ENCODE results near the gene C10orf71. TPM values are rescaled to one million over a fixed set of nuclear protein-coding genes. Genes with fewer than 3 reads are reported as not detected.
A peak's percentile ranks its signal among the peaks of the same experiment; 100 is the strongest.

C10orf71 gene
- total RNA-seq, 2 donors from 2014 or later = not detected

DNA sequence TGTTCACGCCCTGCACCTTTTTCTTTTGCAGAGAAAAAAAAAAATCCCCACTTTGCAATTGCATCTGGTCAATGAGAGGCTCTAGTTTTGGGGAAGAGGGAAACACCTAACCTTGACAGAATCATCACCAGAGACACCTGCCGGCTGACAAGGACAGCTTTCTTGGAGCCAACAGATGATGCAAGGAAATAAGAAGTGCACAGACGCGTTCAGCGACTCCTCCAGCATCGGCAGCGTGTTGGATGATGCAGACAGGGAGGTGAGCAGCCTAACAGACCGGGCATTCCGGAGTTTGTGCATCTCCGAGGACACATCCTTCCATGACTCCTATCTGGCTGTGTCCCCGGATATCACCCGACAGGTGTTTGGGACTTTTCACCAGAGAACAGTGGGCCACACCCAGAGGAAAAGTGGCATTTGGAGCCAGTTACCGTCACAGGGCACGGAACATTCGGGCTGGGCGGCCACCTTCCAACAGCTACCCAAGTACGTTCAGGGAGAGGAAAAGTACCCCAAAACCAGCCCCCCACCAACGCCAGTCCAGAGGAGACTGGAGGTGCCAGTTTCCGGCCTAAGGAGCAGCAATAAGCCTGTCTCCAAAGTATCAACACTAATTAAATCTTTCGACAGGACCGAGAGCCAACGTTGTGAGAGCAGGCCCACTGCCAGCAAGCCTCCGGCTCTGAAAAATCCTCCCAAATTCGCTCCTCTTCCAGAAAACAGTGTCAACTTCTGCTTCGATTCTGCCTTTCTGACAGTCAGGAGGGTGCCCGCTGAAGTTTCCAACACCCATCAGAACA lies 23.6 kb downstream of the C10orf71 start:
- H3K9me3 Mint-ChIP-seq = no peaks in the 10 kb centered on the region
- DNase-seq (ENCODE audit: low spot score) (no peak), ATAC-seq (no peak)
- peaks cover 4 to 5% of the 10 kb centered on the region in 2 donors for H3K27me3 Mint-ChIP-seq
- H3K27ac Mint-ChIP-seq = no peak overlapping the region
- peaks cover 0 to 9% of the 10 kb centered on the region in 2 donors for H3K4me1 Mint-ChIP-seq (ENCODE audit: low read depth in 2 of 2)
- no peak overlapping the region for H3K4me3 Mint-ChIP-seq
- no peaks in the 10 kb centered on the region for H3K36me3 Mint-ChIP-seq

DNA sequence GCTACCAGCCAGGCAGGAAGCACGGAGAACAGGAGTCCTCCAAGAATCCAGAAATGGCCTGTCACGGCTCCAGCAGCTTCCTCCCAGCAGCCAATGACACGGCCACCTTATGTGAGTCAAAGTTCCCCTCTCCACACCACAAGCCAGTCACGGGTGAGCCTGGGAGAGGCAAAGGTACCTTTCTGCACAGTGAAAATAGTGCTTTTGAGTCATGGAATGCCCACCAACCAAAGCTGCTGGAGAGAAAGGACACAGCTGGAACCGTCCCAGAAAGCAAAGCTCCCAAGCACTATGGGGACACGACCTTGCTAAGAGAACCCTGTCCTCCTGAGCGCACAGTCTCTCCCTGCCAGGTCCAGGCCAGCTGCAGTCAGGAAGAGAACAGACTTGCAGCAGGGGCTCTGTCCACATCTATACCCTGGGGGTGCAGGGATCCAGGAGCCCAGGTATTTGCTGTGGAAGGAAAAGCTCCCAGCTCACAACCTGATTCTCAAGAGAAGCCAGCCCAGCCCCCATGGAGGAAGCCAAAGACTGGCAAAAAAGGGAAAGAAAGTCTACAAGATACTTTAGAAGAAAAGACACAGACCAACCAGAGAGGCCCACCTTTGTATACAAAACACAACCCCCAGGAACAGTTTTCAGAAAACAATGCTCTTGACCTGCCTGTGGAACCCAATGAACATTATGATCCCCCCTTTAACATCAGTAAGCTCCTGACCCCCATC lies 24.4 kb downstream of the C10orf71 start:
- Mint-ChIP-seq H3K27ac (no peak overlapping the region), H3K4me3 (no peak overlapping the region), H3K36me3 (no peaks in the 10 kb centered on the region), H3K27me3 (peaks cover 4 to 5% of the 10 kb centered on the region in 2 donors), H3K9me3 (no peaks in the 10 kb centered on the region), H3K4me1 (ENCODE audit: low read depth in 2 of 2) (peaks cover 0 to 9% of the 10 kb centered on the region in 2 donors)
- no peak for DNase-seq (ENCODE audit: low spot score)
- ATAC-seq = no peak

DNA sequence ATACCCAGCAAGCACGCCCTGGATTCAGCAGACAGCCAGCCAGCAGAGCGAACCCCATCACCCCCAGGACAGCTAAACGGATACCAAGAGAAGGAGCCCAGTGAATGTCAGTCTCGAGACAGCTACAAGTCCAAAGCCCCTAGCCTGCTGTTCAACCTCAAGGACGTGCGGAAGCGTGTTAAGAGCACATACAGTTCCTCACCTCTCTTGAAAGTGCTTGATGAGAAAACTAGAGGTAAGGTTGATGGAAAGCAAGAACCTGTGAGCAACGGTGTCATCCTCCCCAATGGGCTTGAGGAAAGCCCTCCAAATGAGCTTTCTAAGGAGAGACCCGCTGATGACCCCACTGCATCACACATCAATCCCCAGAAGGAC lies 24.9 kb downstream of the C10orf71 start:
- DNase-seq (ENCODE audit: low spot score) (no peak), ATAC-seq (no peak)
- H3K9me3 Mint-ChIP-seq = no peaks in the 10 kb centered on the region
- H3K4me3 Mint-ChIP-seq = no peak overlapping the region
- H3K36me3 Mint-ChIP-seq = no peaks in the 10 kb centered on the region
- H3K27me3 Mint-ChIP-seq = peaks cover 4 to 5% of the 10 kb centered on the region in 2 donors
- H3K4me1 Mint-ChIP-seq (ENCODE audit: low read depth in 2 of 2) = peaks cover 0 to 9% of the 10 kb centered on the region in 2 donors
- no peak overlapping the region for H3K27ac Mint-ChIP-seq

DNA sequence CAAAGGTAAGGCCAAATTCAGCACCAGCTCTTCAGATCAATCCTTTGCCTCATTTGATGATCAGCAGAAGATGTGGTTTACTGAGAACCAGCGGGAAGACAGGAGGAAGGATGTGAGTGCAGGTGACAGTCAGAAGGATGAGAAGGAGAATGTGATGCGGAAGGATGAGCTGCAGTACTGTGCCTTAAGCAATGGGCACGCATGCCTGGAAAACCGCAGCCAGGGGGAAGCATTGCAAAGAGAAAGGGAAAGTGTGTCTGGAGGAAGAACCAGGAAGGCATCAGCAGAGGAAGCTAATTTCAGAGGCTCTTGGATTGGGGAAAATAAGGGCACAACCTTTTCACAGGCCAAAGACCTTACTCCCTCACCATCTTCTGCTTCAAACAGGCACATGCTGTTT lies 25.7 kb downstream of the C10orf71 start:
- Mint-ChIP-seq H3K27ac (no peak overlapping the region), H3K27me3 (peaks cover 4 to 5% of the 10 kb centered on the region in 2 donors), H3K4me1 (ENCODE audit: low read depth in 2 of 2) (peaks cover 0 to 5% of the 10 kb centered on the region in 2 donors), H3K4me3 (no peak overlapping the region), H3K36me3 (no peaks in the 10 kb centered on the region), H3K9me3 (no peaks in the 10 kb centered on the region)
- no peak for ATAC-seq
- DNase-seq (ENCODE audit: low spot score) = no peak

DNA sequence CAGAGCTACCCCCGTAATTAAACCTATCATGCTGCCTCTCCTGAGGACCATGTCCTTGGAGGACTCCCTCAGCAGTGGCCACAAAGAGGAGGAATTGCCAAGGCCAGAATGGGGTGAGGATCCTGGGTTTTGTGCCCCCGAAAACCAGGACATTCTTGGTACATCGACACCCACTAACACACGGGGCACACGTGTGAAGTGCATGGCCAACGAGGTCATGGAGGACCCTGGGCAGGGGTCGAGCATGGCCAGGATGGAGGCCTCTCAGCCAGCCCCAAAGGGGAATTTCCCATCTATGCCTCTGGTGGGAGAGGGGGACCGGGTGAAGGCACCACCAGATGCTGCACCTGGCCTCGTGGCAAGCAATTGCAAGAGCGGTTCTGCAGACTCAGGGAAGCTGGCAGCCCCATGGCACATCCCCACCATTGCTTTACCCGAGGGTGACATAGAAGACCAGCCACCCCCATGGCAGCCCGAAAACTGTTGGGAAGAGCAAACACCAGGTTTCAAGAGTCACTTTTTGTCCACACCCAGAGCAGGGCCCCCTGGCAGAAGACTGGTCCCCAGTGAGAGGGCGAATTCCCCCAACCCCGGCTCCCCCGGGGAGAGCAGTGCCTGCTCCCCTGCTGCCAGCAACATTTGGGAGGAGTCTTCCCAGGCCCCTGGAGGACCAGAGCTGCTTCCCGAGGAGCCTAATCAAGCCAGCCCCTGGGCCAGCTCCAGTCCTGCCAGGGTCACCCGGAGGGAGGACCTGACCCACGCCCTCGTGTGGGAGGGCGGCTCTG lies 26.4 kb downstream of the C10orf71 start:
- H3K4me1 Mint-ChIP-seq (ENCODE audit: low read depth in 2 of 2) = peaks cover 0 to 2% of the 10 kb centered on the region in 2 donors
- H3K27ac Mint-ChIP-seq = no peak overlapping the region
- no peak for ATAC-seq
- no peak overlapping the region for H3K4me3 Mint-ChIP-seq
- peaks cover 4 to 5% of the 10 kb centered on the region in 2 donors for H3K27me3 Mint-ChIP-seq
- DNase-seq (ENCODE audit: low spot score) = no peak
- H3K36me3 Mint-ChIP-seq = no peaks in the 10 kb centered on the region
- no peaks in the 10 kb centered on the region for H3K9me3 Mint-ChIP-seq

DNA sequence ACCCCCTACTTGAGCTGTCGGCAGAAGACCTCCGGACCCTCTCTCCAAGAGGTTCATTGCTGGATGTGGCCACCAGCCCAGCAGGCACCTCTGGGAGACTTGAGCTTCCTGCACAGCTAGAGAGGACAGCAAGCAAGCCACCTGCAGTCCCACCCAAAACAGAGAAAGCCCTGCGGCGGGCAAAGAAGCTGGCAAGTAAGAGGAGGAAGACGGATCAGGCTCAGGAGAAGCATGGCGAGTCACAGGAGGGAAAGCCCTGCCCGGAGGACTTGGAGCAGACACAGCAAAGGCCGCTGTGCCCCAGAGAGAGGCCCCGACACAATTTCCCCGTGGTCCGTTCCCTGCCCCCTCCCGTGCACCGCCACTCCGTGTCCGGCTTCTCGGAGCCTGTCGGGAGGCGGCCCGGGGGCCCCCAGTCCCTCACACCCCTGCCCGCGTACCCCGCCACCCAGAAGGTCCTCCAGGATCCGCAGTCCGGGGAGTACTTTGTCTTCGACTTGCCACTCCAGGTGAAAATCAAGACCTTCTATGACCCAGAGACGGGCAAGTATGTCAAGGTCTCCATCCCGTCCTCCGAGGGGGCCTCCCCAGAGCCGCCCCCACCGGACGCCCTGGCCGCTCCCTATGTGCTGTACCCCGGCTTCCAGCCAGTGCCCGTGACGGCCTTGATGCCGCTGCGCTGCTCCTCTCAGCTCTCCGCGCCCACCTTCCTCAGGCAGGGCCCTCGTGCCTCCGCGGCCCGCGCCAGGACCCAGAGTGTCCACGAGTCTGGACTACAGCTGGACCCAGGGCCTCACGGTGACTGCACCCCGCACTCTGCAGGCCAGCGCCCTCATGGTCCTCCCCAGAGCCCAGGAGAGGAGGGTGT lies 27.2 kb downstream of the C10orf71 start:
- no peak for DNase-seq (ENCODE audit: low spot score)
- Mint-ChIP-seq H3K4me1 (ENCODE audit: low read depth in 2 of 2) (peaks cover 0 to 2% of the 10 kb centered on the region in 2 donors), H3K4me3 (no peak overlapping the region), H3K27ac (no peak overlapping the region), H3K9me3 (no peaks in the 10 kb centered on the region), H3K36me3 (no peaks in the 10 kb centered on the region), H3K27me3 (peaks cover 4 to 5% of the 10 kb centered on the region in 2 donors)
- ATAC-seq = peak; percentile 22 to 52

DNA sequence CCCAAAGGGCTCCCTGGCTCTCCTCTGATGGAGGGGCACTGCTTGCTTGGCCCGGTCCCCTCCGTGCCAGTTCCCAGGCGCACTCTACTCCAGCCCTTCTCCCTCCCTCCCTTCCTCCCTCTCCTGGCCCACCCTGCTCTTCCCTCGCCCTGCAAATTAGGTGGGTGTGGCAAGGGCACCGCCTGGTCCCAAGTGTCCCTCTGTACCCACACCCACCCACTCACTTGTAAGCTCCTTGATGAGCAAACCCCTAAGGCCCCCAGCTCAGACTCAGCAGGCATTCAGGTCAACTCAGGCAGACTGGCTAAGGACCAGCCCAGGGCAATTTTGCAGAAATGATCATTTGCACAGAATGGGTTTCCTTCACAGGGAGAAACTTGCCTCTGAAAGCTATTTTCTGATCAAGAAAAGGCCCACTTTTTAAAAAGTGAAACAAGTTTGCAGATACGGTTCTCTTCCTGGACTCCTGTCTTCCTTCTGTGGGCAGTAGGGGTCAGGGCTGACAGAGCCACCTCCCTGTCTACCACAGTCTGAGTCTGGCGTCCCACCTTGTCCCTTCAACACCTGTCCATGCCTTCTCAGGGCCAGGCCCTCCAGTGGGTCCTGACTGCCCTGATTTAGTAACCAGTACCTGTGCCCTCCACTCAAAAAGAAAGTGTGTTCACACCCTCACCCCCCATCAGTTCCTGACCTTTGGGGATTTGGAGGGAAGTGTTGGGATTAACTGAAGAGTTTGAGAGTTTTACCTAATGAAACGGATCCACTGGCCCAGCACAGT lies 28.3 kb downstream of the C10orf71 start:
- DNase-seq (ENCODE audit: low spot score) = no peak

DNA sequence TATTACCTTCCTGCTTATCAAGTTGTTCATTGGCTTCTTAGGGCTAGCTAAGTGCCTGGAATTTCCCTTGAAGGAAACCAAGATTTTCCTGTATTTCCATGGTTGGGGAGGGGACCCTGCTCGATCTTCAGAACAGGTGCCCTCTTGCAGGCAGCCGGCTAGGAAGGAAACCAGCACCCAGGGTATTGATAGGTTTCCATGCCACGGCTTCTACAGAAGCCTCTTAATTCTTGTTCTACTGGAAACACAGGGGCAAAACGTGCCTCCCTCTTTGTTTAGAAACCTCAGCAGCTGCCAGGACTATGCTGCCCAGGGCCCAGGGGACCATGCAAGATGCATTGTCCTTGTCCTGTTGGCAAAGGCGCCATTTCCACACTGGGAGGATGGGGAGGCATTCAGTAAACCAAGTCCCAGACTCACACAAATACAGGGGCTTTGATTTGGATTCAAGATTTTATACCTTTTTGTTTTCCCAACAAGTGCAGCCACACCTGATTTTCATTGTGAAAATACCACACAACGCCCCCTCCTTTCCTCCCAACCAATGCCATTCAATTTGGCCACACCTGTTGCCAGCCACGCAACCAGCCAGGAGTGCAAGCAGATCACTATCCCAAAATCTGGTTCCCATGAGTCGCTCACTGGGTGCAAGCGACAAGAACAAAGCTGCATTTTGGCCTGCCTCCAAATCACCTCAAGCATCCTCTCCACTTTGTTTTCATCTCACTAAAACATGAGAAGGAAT lies 29.6 kb downstream of the C10orf71 start:
- Mint-ChIP-seq H3K9me3 (no peaks in the 10 kb centered on the region), H3K4me3 (no peak overlapping the region), H3K27ac (no peak overlapping the region), H3K4me1 (ENCODE audit: low read depth in 2 of 2) (peaks cover 0 to 2% of the 10 kb centered on the region in 2 donors), H3K27me3 (peaks cover 4 to 5% of the 10 kb centered on the region in 2 donors), H3K36me3 (no peaks in the 10 kb centered on the region)
- no peak for DNase-seq (ENCODE audit: low spot score)
- no peak for ATAC-seq

More for the DNA sequence above, 28.3 kb downstream of the C10orf71 start:
- Mint-ChIP-seq H3K27ac (no peak overlapping the region), H3K36me3 (no peaks in the 10 kb centered on the region), H3K27me3 (peaks cover 4 to 5% of the 10 kb centered on the region in 2 donors), H3K4me3 (no peak overlapping the region), H3K4me1 (ENCODE audit: low read depth in 2 of 2) (peaks cover 0 to 2% of the 10 kb centered on the region in 2 donors), H3K9me3 (no peaks in the 10 kb centered on the region)
- ATAC-seq = no peak

DNA sequence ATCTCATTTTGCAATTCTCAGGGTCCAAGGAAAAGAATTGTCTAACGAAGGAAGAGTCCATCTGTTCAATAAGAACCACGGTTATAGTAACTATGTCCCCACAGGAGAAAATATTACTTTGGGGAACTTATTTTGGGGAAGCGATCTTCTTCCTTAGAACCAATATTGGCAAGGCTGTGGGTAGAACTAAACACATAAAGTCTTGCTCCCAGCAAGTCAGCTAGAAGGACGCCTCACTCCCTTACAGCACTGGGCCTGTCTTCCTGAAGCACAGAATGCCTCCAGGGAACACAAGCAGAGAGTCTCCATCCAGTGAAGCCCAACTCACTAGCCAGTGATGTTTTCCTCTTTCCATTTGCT lies 30.2 kb downstream of the C10orf71 start:
- no peak for DNase-seq (ENCODE audit: low spot score)
- Mint-ChIP-seq H3K4me3 (no peak overlapping the region), H3K9me3 (no peaks in the 10 kb centered on the region), H3K4me1 (ENCODE audit: low read depth in 2 of 2) (peaks cover 0 to 2% of the 10 kb centered on the region in 2 donors), H3K36me3 (no peaks in the 10 kb centered on the region), H3K27ac (no peak overlapping the region), H3K27me3 (peaks cover 4 to 5% of the 10 kb centered on the region in 2 donors)
- ATAC-seq = no peak

DNA sequence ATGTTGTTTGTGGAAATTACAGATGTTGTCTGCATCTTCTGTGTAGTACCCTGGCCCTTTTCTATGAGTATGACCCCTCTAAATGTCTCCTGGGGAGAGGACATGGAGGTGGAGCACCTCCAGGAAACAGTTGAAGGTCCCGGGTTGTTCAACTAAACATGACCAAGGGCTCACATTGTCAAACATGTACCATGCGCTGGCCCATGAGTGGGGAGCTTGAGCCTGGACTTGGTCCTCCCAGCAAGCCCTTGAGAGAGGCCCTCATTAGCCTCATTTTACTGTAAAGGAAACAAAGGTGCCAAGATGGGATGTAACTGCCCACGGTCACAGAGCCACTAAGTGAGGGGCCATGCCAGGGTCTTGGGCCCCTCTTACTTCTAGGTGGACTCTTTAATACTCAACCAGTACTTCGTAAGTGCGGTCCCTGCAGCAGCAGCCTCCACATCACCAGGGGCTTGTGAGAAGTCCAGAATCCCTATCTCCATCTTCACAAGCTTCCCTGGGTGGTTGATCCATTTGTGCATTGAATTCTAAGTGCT lies 31.2 kb downstream of the C10orf71 start:
- DNase-seq (ENCODE audit: low spot score) (no peak), ATAC-seq (no peak)
- H3K27ac Mint-ChIP-seq = no peak overlapping the region
- no peaks in the 10 kb centered on the region for H3K27me3 Mint-ChIP-seq
- H3K4me1 Mint-ChIP-seq (ENCODE audit: low read depth in 2 of 2) = peaks cover 6 to 8% of the 10 kb centered on the region in 2 donors
- no peak overlapping the region for H3K4me3 Mint-ChIP-seq
- peaks cover 7% of the 10 kb centered on the region for H3K36me3 Mint-ChIP-seq
- peaks cover under 1% of the 10 kb centered on the region for H3K9me3 Mint-ChIP-seq

DNA sequence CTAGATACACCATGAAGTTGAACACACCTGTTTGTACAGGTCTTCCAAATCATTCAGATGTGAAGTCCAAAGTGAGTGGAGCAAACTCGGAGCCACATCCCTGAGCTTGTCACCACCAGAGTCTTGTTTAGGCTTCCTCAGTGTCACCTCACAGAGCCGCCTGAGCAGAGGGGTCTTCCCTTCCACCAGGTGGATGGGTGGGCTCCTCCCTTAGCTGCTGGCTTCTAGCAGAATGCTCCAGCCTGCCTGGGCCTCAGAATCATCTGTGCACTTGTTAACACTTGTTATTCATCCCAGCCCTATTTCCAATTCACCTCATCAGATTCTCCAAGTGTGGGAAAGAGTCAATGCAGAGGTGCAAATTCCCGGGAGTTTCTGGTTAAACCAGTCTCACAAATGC lies 32.5 kb downstream of the C10orf71 start:
- H3K27ac Mint-ChIP-seq = no peak overlapping the region
- H3K4me1 Mint-ChIP-seq (ENCODE audit: low read depth in 2 of 2) = peaks cover 15 to 17% of the 10 kb centered on the region in 2 donors
- H3K9me3 Mint-ChIP-seq = peaks cover 11% of the 10 kb centered on the region
- no peak overlapping the region for H3K4me3 Mint-ChIP-seq
- no peak for ATAC-seq
- H3K27me3 Mint-ChIP-seq = no peaks in the 10 kb centered on the region
- H3K36me3 Mint-ChIP-seq = peaks cover 18% of the 10 kb centered on the region
- DNase-seq (ENCODE audit: low spot score) = no peak

DNA sequence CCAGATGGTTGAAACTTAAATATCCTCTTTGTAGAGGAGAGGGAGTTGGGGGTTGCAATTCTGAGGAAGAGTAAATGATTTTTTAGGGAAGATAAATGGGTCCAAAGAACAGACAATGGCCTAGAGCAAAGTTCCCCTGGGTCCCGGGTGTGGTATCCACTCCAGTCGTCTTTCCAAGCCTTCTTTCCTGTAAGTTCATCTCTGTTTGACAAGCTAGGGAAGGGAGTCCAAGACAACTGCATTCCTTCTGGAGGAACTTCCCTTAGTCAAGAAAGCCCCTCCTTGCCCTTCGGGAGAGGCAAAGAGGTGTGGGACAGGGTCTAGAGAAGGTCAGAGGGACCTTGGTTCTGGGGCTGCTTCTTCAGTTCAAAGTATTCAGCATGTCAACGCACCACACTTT lies 33.4 kb downstream of the C10orf71 start:
- DNase-seq (ENCODE audit: low spot score) = no peak
- Mint-ChIP-seq H3K27ac (no peak overlapping the region), H3K9me3 (peaks cover 11% of the 10 kb centered on the region), H3K36me3 (peaks cover 18% of the 10 kb centered on the region), H3K27me3 (no peaks in the 10 kb centered on the region), H3K4me3 (no peak overlapping the region), H3K4me1 (ENCODE audit: low read depth in 2 of 2) (peaks cover 15 to 17% of the 10 kb centered on the region in 2 donors)
- no peak for ATAC-seq
